HepG2 (cell line): ENCODE results near the gene TMEM135. TPM values are rescaled to one million over a fixed set of nuclear protein-coding genes. Genes with fewer than 3 reads are reported as not detected.

Experiments
- ATF5 ChIP-seq: sonication (generic); formaldehyde crosslinking; IDR thresholded peaks from 2 replicates; pipeline ENCODE4 v1.4.0; 2020; ENCODE audit warnings: mild to moderate bottlenecking, low read depth, missing genetic modification reagents
- EED ChIP-seq: sonication (generic); formaldehyde crosslinking; IDR thresholded peaks from 2 replicates; pipeline ENCODE4 v1.5.0; 2020; ENCODE audit warnings: mild to moderate bottlenecking, missing genetic modification reagents
- MEF2D ChIP-seq: sonication (generic); formaldehyde crosslinking; IDR thresholded peaks from 2 replicates; pipeline ENCODE4 v1.5.1; 2020; ENCODE audit warnings: mild to moderate bottlenecking, missing genetic modification reagents
- MIER2 ChIP-seq: IDR thresholded peaks from 2 replicates; pipeline ENCODE4 v1.6.1; 2016; ENCODE audit warnings: missing biosample characterization, missing genetic modification reagents
- NR0B2 ChIP-seq: sonication (generic); formaldehyde crosslinking; IDR thresholded peaks from 2 replicates; pipeline ENCODE4 v1.4.0; 2020; ENCODE audit warnings: mild to moderate bottlenecking, missing genetic modification reagents
- NR3C1 ChIP-seq: sonication (generic); formaldehyde crosslinking; IDR thresholded peaks from 2 replicates; pipeline ENCODE4 v1.4.0; 2020; ENCODE audit warnings: missing genetic modification reagents
- RELA ChIP-seq: sonication (generic); formaldehyde crosslinking; IDR thresholded peaks from 2 replicates; pipeline ENCODE4 v1.4.0; 2020; ENCODE audit warnings: missing genetic modification reagents
- SALL1 ChIP-seq: sonication (generic); formaldehyde crosslinking; IDR thresholded peaks from 2 replicates; pipeline ENCODE4 v1.8.0; 2022; ENCODE audit warnings: mild to moderate bottlenecking, missing genetic modification reagents
- ZKSCAN5 ChIP-seq: sonication (generic); formaldehyde crosslinking; IDR thresholded peaks from 2 replicates; pipeline ENCODE4 v1.5.1; 2020; ENCODE audit warnings: mild to moderate bottlenecking, missing genetic modification reagents
- ZNF205 ChIP-seq: IDR thresholded peaks from 2 replicates; pipeline ENCODE4 v1.6.1; 2018; ENCODE audit warnings: missing biosample characterization, missing genetic modification reagents
- ZNF576 ChIP-seq: sonication (generic); formaldehyde crosslinking; IDR thresholded peaks from 2 replicates; pipeline ENCODE4 v1.4.0; 2020; ENCODE audit warnings: mild to moderate bottlenecking, missing genetic modification reagents
- polyA plus RNA-seq, 8 experiments: library from polyadenylated mRNA; depleted of rRNA in 3 of 8; stranded (reverse) in 7 of 8; unstranded in 1 of 8; fragments of >200 nt; fragmentation: Illumina TruSeq in 4 of 8; extraction: Trizol in 4 of 8; gene quantifications; 2 replicates each; pipeline versions ENCODE4 v1.2.1 to v1.2.3, GENCODE V29; 2011 to 2016; ENCODE audit warnings: low read depth in 4 of 8, missing spikeins in 1 of 8, mixed read lengths in 1 of 8; ENCODE audit not compliant: insufficient read depth in 1 of 8
- total RNA-seq, 5 experiments: library from RNA; depleted of rRNA; stranded (reverse); fragments of >200 nt; fragmentation: Illumina TruSeq; extraction: Trizol; gene quantifications; 2 replicates each; pipeline ENCODE4 v1.2.3, GENCODE V29; 2016; ENCODE audit warnings: low read depth in 1 of 5
- TF ChIP-seq, protein P1 (sequence below): sonication (generic); formaldehyde crosslinking; IDR thresholded peaks from 2 replicates; pipeline ENCODE4 v1.9.0; 2021; ENCODE audit warnings: missing genetic modification reagents, mild to moderate bottlenecking, borderline replicate concordance

TMEM135 gene
- total and polyA plus RNA-seq, 2 of the 13 experiments (the other 11 are each of a cell fraction or from before 2014, with no cell fraction given): 36.6 to 88.9 TPM

- TF ChIP-seq SALL1 (CRISPR knock-in tag) (no peak), MEF2D (CRISPR knock-in tag) (no peak), MIER2 (CRISPR knock-in tag) (no peak), EED (CRISPR knock-in tag) (no peak), ZNF576 (CRISPR knock-in tag) (no peak), ATF5 (CRISPR knock-in tag) (no peak), RELA (CRISPR knock-in tag) (no peak), ZKSCAN5 (CRISPR knock-in tag) (no peak), NR3C1 (CRISPR knock-in tag) (no peak), ZNF205 (no peak), NR0B2 (no peak)
- TF ChIP-seq, protein P1, sequence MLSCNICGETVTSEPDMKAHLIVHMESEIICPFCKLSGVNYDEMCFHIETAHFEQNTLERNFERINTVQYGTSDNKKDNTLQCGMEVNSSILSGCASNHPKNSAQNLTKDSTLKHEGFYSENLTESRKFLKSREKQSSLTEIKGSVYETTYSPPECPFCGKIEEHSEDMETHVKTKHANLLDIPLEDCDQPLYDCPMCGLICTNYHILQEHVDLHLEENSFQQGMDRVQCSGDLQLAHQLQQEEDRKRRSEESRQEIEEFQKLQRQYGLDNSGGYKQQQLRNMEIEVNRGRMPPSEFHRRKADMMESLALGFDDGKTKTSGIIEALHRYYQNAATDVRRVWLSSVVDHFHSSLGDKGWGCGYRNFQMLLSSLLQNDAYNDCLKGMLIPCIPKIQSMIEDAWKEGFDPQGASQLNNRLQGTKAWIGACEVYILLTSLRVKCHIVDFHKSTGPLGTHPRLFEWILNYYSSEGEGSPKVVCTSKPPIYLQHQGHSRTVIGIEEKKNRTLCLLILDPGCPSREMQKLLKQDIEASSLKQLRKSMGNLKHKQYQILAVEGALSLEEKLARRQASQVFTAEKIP (CRISPR knock-in tag): no peak
- TF ChIP-seq, all 625 proteins: peak for 0
Observed at GRCh38 chr11:87260811-87261210, 223.1 kb downstream of the TMEM135 start (continued).
